CD8-positive, alpha-beta memory T cell (primary cell): ENCODE measurements around the gene FAM177A1. TPM values are rescaled to one million over a fixed set of nuclear protein-coding genes. Genes with fewer than 3 reads are reported as not detected.
A peak's percentile ranks its signal among the peaks of the same experiment; 100 is the strongest.
"Not testable (repeated sequence)": the region's sequence is repeated elsewhere in the genome, so short reads cannot be mapped to it uniquely, and the experiment has no call there.

Experiments
- CTCF ChIA-PET: fragments of 350-600 bp; sonication (Branson Sonifier 250); formaldehyde crosslinking; loops from one replicate; lab custom pipeline; 2021; ENCODE audit warnings: antibody characterized with exemption; lab: Charles Lee
- POLR2A ChIA-PET: fragments of 350-600 bp; sonication (Branson Sonifier 250); formaldehyde crosslinking; loops from one replicate; lab custom pipeline; 2021; ENCODE audit warnings: antibody characterized with exemption; lab: Charles Lee
- DNase-seq, 5 donors: peaks; one replicate each; pipeline versions ENCODE4 v3.0.0 to v3.0.0-alpha.2; 2020 to 2022; ENCODE audit warnings: mixed read lengths in 1 of 5
- H3K27ac ChIP-seq: one replicate; pipeline ENCODE4 v1.7.0; 2013; ENCODE audit warnings: low read depth, mild to moderate bottlenecking, low read length, moderate library complexity
- H3K27me3 ChIP-seq: 2 replicates; pipeline ENCODE4 v1.7.0; 2013; ENCODE audit warnings: low read length, mild to moderate bottlenecking; ENCODE audit not compliant: insufficient read depth, poor library complexity, severe bottlenecking
- H3K36me3 ChIP-seq: 2 replicates; pipeline ENCODE4 v1.7.0; 2013; ENCODE audit warnings: mild to moderate bottlenecking, low read length, moderate library complexity; ENCODE audit not compliant: insufficient read depth
- H3K4me1 ChIP-seq: 2 replicates; pipeline ENCODE4 v1.7.0; 2013; ENCODE audit warnings: mild to moderate bottlenecking, low read length, moderate library complexity; ENCODE audit not compliant: insufficient read depth
- H3K4me3 ChIP-seq: 2 replicates; pipeline ENCODE4 v1.7.0; 2013; ENCODE audit warnings: mild to moderate bottlenecking, low read length
- H3K9me3 ChIP-seq: 2 replicates; pipeline ENCODE4 v1.7.0; 2013; ENCODE audit warnings: mild to moderate bottlenecking, low read length
- H3K27ac Mint-ChIP-seq, 8 donors: one replicate each; pipeline ENCODE4 v1.8.0; 2020 to 2021; ENCODE audit warnings: mixed read lengths in 8 of 8, mild to moderate bottlenecking in 6 of 8, inconsistent platforms in 3 of 8, moderate library complexity in 3 of 8
- H3K27me3 Mint-ChIP-seq, 2 donors: one replicate each; pipeline ENCODE4 v1.8.0; 2020 to 2021; ENCODE audit warnings: mixed read lengths in 2 of 2, mild to moderate bottlenecking in 1 of 2, moderate library complexity in 1 of 2
- H3K36me3 Mint-ChIP-seq, 3 donors: one replicate each; pipeline ENCODE4 v1.8.0; 2020 to 2021; ENCODE audit warnings: mixed read lengths in 3 of 3, inconsistent platforms in 1 of 3, mild to moderate bottlenecking in 1 of 3
- H3K4me1 Mint-ChIP-seq, 3 donors: one replicate each; pipeline ENCODE4 v1.8.0; 2020 to 2021; ENCODE audit warnings: mixed read lengths in 3 of 3, inconsistent platforms in 1 of 3, mild to moderate bottlenecking in 1 of 3
- H3K4me3 Mint-ChIP-seq, 7 donors: one replicate each; pipeline ENCODE4 v1.8.0; 2020 to 2021; ENCODE audit warnings: mixed read lengths in 7 of 7, mild to moderate bottlenecking in 6 of 7, moderate library complexity in 4 of 7, inconsistent platforms in 2 of 7
- H3K9me3 Mint-ChIP-seq, 5 donors: one replicate each; pipeline ENCODE4 v1.8.0; 2020 to 2022; ENCODE audit warnings: mixed read lengths in 5 of 5, mild to moderate bottlenecking in 3 of 5, moderate library complexity in 2 of 5, inconsistent platforms in 1 of 5
- polyA plus RNA-seq: library from polyadenylated mRNA; unstranded; fragments of 300-500 nt; fragmentation: Illumina TruSeq; gene quantifications from one replicate; pipeline ENCODE4 v1.2.3, GENCODE V29; 2021
- total RNA-seq, 2 experiments: library from RNA; stranded (reverse); gene quantifications; one replicate each; pipeline ENCODE4 v1.2.3, GENCODE V29; 2021

Gene FAM177A1
- total and polyA plus RNA-seq, 3 experiments from 2014 or later = 43.1 to 54.6 (median 47.4) TPM

GRCh38 chr14:35032562-35032961 lies 13.5 kb upstream of the FAM177A1 start:
- CTCF ChIA-PET = no interaction called here
- Mint-ChIP-seq H3K4me1 (no peaks in the 10 kb centered on the region), H3K36me3 (peaks cover 16 to 53% (median 26%) of the 10 kb centered on the region in 3 donors), H3K9me3 (peaks cover 4 to 21% (median 12%) of the 10 kb centered on the region in 5 donors), H3K27ac (peak overlapping the region in 1 of 8 donors; percentile 43), H3K27me3 (no peaks in the 10 kb centered on the region), H3K4me3 (no peak overlapping the region)
- Histone ChIP-seq H3K27me3 (no peaks in the 10 kb centered on the region), H3K9me3 (no peaks in the 10 kb centered on the region), H3K4me3 (no peak overlapping the region), H3K4me1 (no peaks in the 10 kb centered on the region), H3K27ac (no peak overlapping the region), H3K36me3 (peaks cover 11% of the 10 kb centered on the region)
- POLR2A ChIA-PET = no interaction called here
- no peak for DNase-seq

DNA sequence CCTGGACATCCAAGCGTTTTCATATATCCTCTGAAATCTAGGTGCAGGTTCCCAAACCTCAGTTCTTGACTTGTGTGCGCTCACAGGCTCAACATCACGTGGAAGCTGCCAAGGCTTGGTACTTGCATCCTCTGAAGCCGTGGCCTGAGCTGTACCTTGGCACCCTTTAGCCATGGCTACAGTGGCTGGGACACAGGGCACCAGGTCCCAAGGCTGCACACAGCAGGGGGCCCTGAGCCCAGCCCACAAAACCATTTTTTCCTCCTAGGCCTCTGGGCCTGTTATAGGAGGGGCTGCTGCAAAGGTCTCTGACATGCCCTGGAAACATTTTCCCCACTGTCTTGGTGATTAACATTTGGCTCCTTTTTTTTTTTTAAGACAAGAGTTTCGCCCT lies 11.6 kb upstream of the FAM177A1 start:
- no peak for DNase-seq
- no peaks in the 10 kb centered on the region for H3K36me3 ChIP-seq
- no peak overlapping the region for H3K27ac ChIP-seq
- Mint-ChIP-seq H3K36me3 (peaks cover 10 to 35% (median 21%) of the 10 kb centered on the region in 3 donors), H3K4me1 (no peaks in the 10 kb centered on the region), H3K27me3 (no peaks in the 10 kb centered on the region), H3K9me3 (peaks cover 4 to 21% (median 12%) of the 10 kb centered on the region in 5 donors), H3K27ac (no peak overlapping the region), H3K4me3 (peak overlapping the region in 1 of 7 donors; percentile 40)
- no peaks in the 10 kb centered on the region for H3K27me3 ChIP-seq
- no peaks in the 10 kb centered on the region for H3K4me1 ChIP-seq
- H3K4me3 ChIP-seq = no peak overlapping the region
- ChIA-PET CTCF (no interaction called here), POLR2A (no interaction called here)
- H3K9me3 ChIP-seq = no peaks in the 10 kb centered on the region

- CTCF ChIA-PET = not testable (repeated sequence)
- H3K27ac Mint-ChIP-seq = peak overlapping the region in 4 of 8 donors; percentile 4 to 70 (median 55)
Observed at GRCh38 chr14:35034944-35035554, 11.0 kb upstream of the FAM177A1 start.

GRCh38 chr14:35038312-35038711 lies 7.8 kb upstream of the FAM177A1 start:
- H3K4me3 Mint-ChIP-seq, H3K4me1 Mint-ChIP-seq, H3K4me1 ChIP-seq, H3K27me3 Mint-ChIP-seq, H3K36me3 ChIP-seq, H3K27ac ChIP-seq, CTCF ChIA-PET, H3K27me3 ChIP-seq, H3K4me3 ChIP-seq, DNase-seq, H3K9me3 ChIP-seq, POLR2A ChIA-PET: not testable (repeated sequence)
- Mint-ChIP-seq H3K27ac (peak overlapping the region in 1 of 8 donors; percentile 14), H3K9me3 (peaks cover 4 to 20% (median 12%) of the 10 kb centered on the region in 5 donors), H3K36me3 (peaks cover 9 to 17% (median 15%) of the 10 kb centered on the region in 3 donors)

More at GRCh38 chr14:35034944-35035554, 11.0 kb upstream of the FAM177A1 start:
- H3K27me3 ChIP-seq, H3K4me3 Mint-ChIP-seq, H3K4me1 ChIP-seq, DNase-seq, H3K36me3 ChIP-seq, H3K27me3 Mint-ChIP-seq, POLR2A ChIA-PET, H3K4me1 Mint-ChIP-seq, H3K9me3 ChIP-seq, H3K4me3 ChIP-seq, H3K27ac ChIP-seq: not testable (repeated sequence)
- Mint-ChIP-seq H3K9me3 (peaks cover 4 to 21% (median 12%) of the 10 kb centered on the region in 5 donors), H3K36me3 (peaks cover 10 to 33% (median 21%) of the 10 kb centered on the region in 3 donors)

DNA sequence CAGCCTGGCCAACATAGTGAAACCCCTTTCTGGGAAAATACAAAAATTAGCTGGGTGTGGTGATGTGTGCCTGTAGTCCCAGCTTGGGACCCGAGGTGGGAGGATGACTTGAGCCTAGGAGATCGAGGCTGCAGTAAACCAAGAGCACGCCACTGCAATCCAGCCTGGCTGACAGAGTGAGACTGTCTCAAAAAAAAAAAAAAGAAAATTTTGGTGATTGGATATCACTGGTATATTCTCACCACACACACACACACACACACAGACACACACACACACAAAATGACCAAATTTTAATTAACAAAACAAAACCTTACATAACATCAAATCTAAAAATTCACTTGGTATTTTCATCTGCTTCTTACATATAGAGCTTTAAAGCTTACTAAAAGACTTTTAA lies 3.4 kb upstream of the FAM177A1 start:
- no peak overlapping the region for H3K27ac ChIP-seq
- peak overlapping the region in 6 of 8 donors; percentile 19 to 89 (median 74) for H3K27ac Mint-ChIP-seq
- ChIA-PET CTCF (interaction anchor here (1.6 kb wide), 1 partner anchor 62 kb away, joined by 3 read pairs; no protein-coding TSS in a partner anchor), POLR2A (no interaction called here)
- H3K4me1 ChIP-seq = peaks cover 14% of the 10 kb centered on the region
- H3K27me3 Mint-ChIP-seq = peaks cover 0 to 4% of the 10 kb centered on the region in 2 donors
- H3K4me3 Mint-ChIP-seq = peak overlapping the region in 1 of 7 donors; percentile 53
- no peaks in the 10 kb centered on the region for H3K36me3 ChIP-seq
- H3K9me3 ChIP-seq = no peaks in the 10 kb centered on the region
- no peak overlapping the region for H3K4me3 ChIP-seq
- peaks cover 0 to 12% (median 0%) of the 10 kb centered on the region in 3 donors for H3K36me3 Mint-ChIP-seq
- H3K4me1 Mint-ChIP-seq = peaks cover 14 to 22% (median 21%) of the 10 kb centered on the region in 3 donors
- H3K9me3 Mint-ChIP-seq = no peaks in the 10 kb centered on the region
- H3K27me3 ChIP-seq = no peaks in the 10 kb centered on the region
- DNase-seq = no peak

DNA sequence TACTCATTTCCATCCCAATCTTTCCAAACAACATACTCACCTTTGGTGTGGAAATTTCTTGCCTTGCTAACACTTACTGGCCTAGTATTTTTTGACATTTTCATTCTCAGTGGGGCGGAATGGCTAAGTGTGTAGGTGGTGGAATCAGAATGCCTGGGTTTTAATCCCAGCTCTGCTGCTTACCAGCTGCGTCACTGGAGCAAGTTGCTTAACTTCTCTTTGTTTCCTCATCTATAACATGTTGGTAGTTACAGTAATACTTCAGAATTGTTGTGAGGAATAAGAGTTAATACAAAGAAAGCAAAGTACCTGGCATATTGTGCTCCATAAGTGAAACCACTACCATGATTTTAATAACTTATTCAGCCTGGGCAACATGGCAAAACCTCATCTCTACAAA lies 3.0 kb upstream of the FAM177A1 start:
- Mint-ChIP-seq H3K36me3 (peaks cover 0 to 16% (median 0%) of the 10 kb centered on the region in 3 donors), H3K27me3 (peaks cover 0 to 4% of the 10 kb centered on the region in 2 donors), H3K9me3 (no peaks in the 10 kb centered on the region), H3K4me3 (peak overlapping the region in 1 of 7 donors; percentile 53), H3K27ac (peak overlapping the region in 5 of 8 donors; percentile 19 to 89 (median 74)), H3K4me1 (peaks cover 18 to 26% (median 25%) of the 10 kb centered on the region in 3 donors)
- Histone ChIP-seq H3K9me3 (no peaks in the 10 kb centered on the region), H3K36me3 (no peaks in the 10 kb centered on the region), H3K27ac (no peak overlapping the region), H3K4me1 (peaks cover 19% of the 10 kb centered on the region), H3K4me3 (no peak overlapping the region), H3K27me3 (no peaks in the 10 kb centered on the region)
- DNase-seq = no peak
- ChIA-PET POLR2A (no interaction called here), CTCF (interaction anchor here (1.2 to 1.6 kb wide), 2 partner anchors 63 to 363 kb away, joined by 3 to 5 read pairs; no protein-coding TSS in a partner anchor)

GRCh38 chr14:35044939-35045797 lies 904 bp upstream of the FAM177A1 start:
- peaks cover 0 to 33% (median 0%) of the 10 kb centered on the region in 3 donors for H3K36me3 Mint-ChIP-seq
- peaks cover 23 to 36% (median 34%) of the 10 kb centered on the region in 3 donors for H3K4me1 Mint-ChIP-seq
- H3K27ac Mint-ChIP-seq = peak overlapping the region; percentile 89 to 100 (median 98)
- peaks cover 0 to 4% of the 10 kb centered on the region in 2 donors for H3K27me3 Mint-ChIP-seq
- Histone ChIP-seq H3K4me1 (peaks cover 21% of the 10 kb centered on the region), H3K4me3 (peak overlapping the region; percentile 85), H3K36me3 (no peaks in the 10 kb centered on the region), H3K27ac (peak overlapping the region; percentile 98), H3K9me3 (no peaks in the 10 kb centered on the region), H3K27me3 (no peaks in the 10 kb centered on the region)
- CTCF ChIA-PET = interaction anchor here (0.6 to 1.3 kb wide), 4 partner anchors 9 to 64 kb away, joined by 3 to 9 read pairs (median 3); no protein-coding TSS in a partner anchor
- no peak for DNase-seq
- POLR2A ChIA-PET = interaction anchor here (0.5 to 3.1 kb wide), 11 partner anchors 25 to 1275 kb away, joined by 3 to 43 read pairs (median 4); partner anchors contain the start of genes NFKBIA, PPP2R3C, PRORP and PSMA6
- H3K4me3 Mint-ChIP-seq = peak overlapping the region; percentile 83 to 99 (median 90)
- H3K9me3 Mint-ChIP-seq = no peaks in the 10 kb centered on the region
